CD4-positive, alpha-beta T cell treated with Interleukin-4 for 1 hour (primary cell): ENCODE data around the gene TSR3.
"Not testable (repeated sequence)": the region's sequence is repeated elsewhere in the genome, so short reads cannot be mapped to it uniquely, and the experiment has no call there.

Experiments used
- DNase-seq, 2 donors: peaks; one replicate each; pipeline ENCODE4 v3.0.0-alpha.2; 2020 to 2022

Gene TSR3

GRCh38 chr16:1335996-1336395 is 15.7 kb downstream of the TSR3 start:
- DNase-seq: no peak

GRCh38 chr16:1335211-1335971 is 16.3 kb downstream of the TSR3 start:
- no peak for DNase-seq

- no peak for DNase-seq
Measured at GRCh38 chr16:1334739-1335138, 16.9 kb downstream of the TSR3 start.

GRCh38 chr16:1333854-1334700 is 17.6 kb downstream of the TSR3 start:
- DNase-seq: no peak

- peak; percentile 39 to 40 for DNase-seq
Measured at GRCh38 chr16:1333149-1333812, 18.4 kb downstream of the TSR3 start, which contains the start of gene BAIAP3. Gene BAIAP3 (plus strand): TSS chr16:1333645. CDS start chr16:1338550, 4,905 bp downstream.

- DNase-seq: no peak
Measured at GRCh38 chr16:1332618-1333148, 19.0 kb downstream of the TSR3 start.

- DNase-seq: peak; percentile 73 to 92
Measured at GRCh38 chr16:1331712-1332617, 19.7 kb downstream of the TSR3 start.

- no peak for DNase-seq
Measured at GRCh38 chr16:1330931-1331711, 20.6 kb downstream of the TSR3 start.

- DNase-seq: no peak
Measured at GRCh38 chr16:1330260-1330914, 21.3 kb downstream of the TSR3 start.

- not testable (repeated sequence) for DNase-seq
Measured at GRCh38 chr16:1328961-1329360, 22.7 kb downstream of the TSR3 start.

- DNase-seq: not testable (repeated sequence)
Measured at GRCh38 chr16:1328136-1328535, 23.5 kb downstream of the TSR3 start.

GRCh38 chr16:1327619-1327947 is 24.1 kb downstream of the TSR3 start:
- no peak for DNase-seq

GRCh38 chr16:1326946-1327618 is 24.6 kb downstream of the TSR3 start:
- DNase-seq: no peak

- DNase-seq: no peak
Measured at GRCh38 chr16:1326391-1326790, 25.3 kb downstream of the TSR3 start.

- DNase-seq: no peak
Measured at GRCh38 chr16:1325673-1326371, 25.9 kb downstream of the TSR3 start.

GRCh38 chr16:1325261-1325660 is 26.4 kb downstream of the TSR3 start:
- no peak for DNase-seq

- no peak for DNase-seq
Measured at GRCh38 chr16:1324286-1324826, 27.3 kb downstream of the TSR3 start.

GRCh38 chr16:1323296-1324239 is 28.1 kb downstream of the TSR3 start:
- no peak for DNase-seq
